NK-92 (cell line): ENCODE data around the gene SLC46A3.
"Not testable (repeated sequence)": the region's sequence is repeated elsewhere in the genome, so short reads cannot be mapped to it uniquely, and the experiment has no call there.

Experiments
- DNase-seq: peaks from one replicate; lab custom pipeline; 2025; ENCODE audit not compliant: unreplicated experiment; lab: John Stamatoyannopoulos, UW

The SLC46A3 gene

GRCh38 chr13:28718543-28719226 lies at the start of gene SLC46A3:
SLC46A3 (minus strand) TSS chr13:28718970; CDS start chr13:28717998, 972 bp downstream.
- DNase-seq = peak; percentile 69

- DNase-seq = no peak
These were observed 45.1 kb upstream of the SLC46A3 start for GRCh38 chr13:28763887-28764286.

- no peak for DNase-seq
These were observed 42.8 kb upstream of the SLC46A3 start for GRCh38 chr13:28761586-28761985.

GRCh38 chr13:28755546-28755870 lies 36.7 kb upstream of the SLC46A3 start:
- no peak for DNase-seq

- no peak for DNase-seq
These were observed 36.2 kb upstream of the SLC46A3 start for GRCh38 chr13:28754698-28755545.

GRCh38 chr13:28753946-28754345 lies 35.2 kb upstream of the SLC46A3 start:
- DNase-seq = no peak

- DNase-seq = no peak
These were observed 34.6 kb upstream of the SLC46A3 start for GRCh38 chr13:28753208-28753892.

- DNase-seq = no peak
These were observed 32.6 kb upstream of the SLC46A3 start for GRCh38 chr13:28751175-28751960.

GRCh38 chr13:28750187-28751045 lies 31.6 kb upstream of the SLC46A3 start:
- no peak for DNase-seq

- DNase-seq = no peak
These were observed 29.1 kb upstream of the SLC46A3 start for GRCh38 chr13:28747851-28748250.

- no peak for DNase-seq
These were observed 27.5 kb upstream of the SLC46A3 start for GRCh38 chr13:28746287-28746612.

- no peak for DNase-seq
These were observed 25.9 kb upstream of the SLC46A3 start for GRCh38 chr13:28744656-28745055.

GRCh38 chr13:28744091-28744536 lies 25.3 kb upstream of the SLC46A3 start:
- DNase-seq = no peak

GRCh38 chr13:28743499-28744083 lies 24.8 kb upstream of the SLC46A3 start:
- DNase-seq = no peak

GRCh38 chr13:28743020-28743419 lies 24.2 kb upstream of the SLC46A3 start:
- no peak for DNase-seq

GRCh38 chr13:28742445-28742844 lies 23.7 kb upstream of the SLC46A3 start:
- DNase-seq = not testable (repeated sequence)

GRCh38 chr13:28741084-28741491 lies 22.3 kb upstream of the SLC46A3 start:
- DNase-seq = no peak

- no peak for DNase-seq
These were observed 20.6 kb upstream of the SLC46A3 start for GRCh38 chr13:28739376-28739775.

- no peak for DNase-seq
These were observed 16.8 kb upstream of the SLC46A3 start for GRCh38 chr13:28735481-28736029.

- DNase-seq = no peak
These were observed 16.1 kb upstream of the SLC46A3 start for GRCh38 chr13:28734906-28735305.
